HUES48 (cell line): ENCODE measurements around the gene TMPO.

ENCODE experiments used
- H3K27ac ChIP-seq: one replicate; pipeline ENCODE4 v1.7.0; 2013; ENCODE audit warnings: low read depth, low read length, inconsistent platforms
- H3K27me3 ChIP-seq: 2 replicates; pipeline ENCODE4 v1.6.1; 2013; ENCODE audit warnings: mild to moderate bottlenecking, low read length; ENCODE audit not compliant: control insufficient read depth, insufficient read depth
- H3K36me3 ChIP-seq: 2 replicates; pipeline ENCODE4 v1.6.1; 2013; ENCODE audit warnings: low read length; ENCODE audit not compliant: control insufficient read depth, insufficient read depth
- H3K4me1 ChIP-seq: 2 replicates; pipeline ENCODE4 v1.6.1; 2013; ENCODE audit warnings: mild to moderate bottlenecking, low read length; ENCODE audit not compliant: control insufficient read depth, insufficient read depth
- H3K4me3 ChIP-seq: 2 replicates; pipeline ENCODE4 v1.5.1; 2013; ENCODE audit warnings: mild to moderate bottlenecking, low read depth, low read length
- H3K9ac ChIP-seq: 2 replicates; pipeline ENCODE4 v1.6.1; 2013; ENCODE audit warnings: mild to moderate bottlenecking, low read depth, low read length, moderate library complexity
- H3K9me3 ChIP-seq: 2 replicates; pipeline ENCODE4 v1.6.1; 2013; ENCODE audit warnings: low read length; ENCODE audit not compliant: control insufficient read depth, insufficient read depth

The TMPO gene

DNA sequence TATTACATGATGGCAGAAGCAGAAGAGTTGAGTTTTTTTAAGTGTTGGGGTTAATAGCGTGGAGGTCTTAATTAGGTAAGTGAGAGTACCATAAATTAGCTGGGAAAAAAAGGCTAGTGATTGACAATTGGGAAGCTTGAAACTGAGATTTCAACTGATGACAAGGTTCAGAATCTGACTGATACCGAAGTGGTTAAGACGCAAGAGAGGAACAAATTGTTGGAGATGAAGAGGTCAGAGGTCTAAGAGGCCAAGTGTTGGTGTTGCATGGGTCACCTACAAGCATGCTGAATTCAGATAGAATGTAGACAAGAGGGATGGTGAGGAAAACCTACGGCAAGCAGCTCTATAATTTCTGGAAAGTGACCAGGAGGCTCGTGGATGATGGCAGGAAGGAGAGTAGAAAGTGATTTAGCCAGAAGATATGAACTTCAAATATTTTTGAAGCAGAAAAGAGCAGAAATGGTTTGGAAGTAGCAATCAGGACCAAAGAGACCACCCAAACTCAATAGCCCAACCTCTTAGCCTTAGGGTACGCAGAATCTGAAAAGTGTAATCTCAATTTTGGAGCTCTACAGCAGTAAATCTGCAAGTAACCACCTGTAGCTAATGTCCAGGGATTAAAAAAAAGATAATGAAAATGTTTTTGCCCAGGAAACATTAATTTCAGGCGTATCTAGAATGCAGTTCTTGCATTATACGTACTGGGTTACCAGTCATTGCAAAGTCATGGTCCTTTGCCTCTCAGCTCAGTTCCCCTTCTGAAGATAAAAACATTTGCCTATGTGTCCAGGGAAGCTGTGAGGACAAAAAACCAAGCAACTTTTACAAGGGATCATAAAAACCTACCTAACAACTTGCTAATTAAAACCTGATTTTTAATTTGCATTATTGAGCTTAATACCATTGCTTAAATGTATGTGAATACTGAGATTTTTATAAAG is 1.7 kb upstream of the TMPO start:
- Histone ChIP-seq H3K27ac (peak overlapping the region; percentile 100), H3K4me3 (peak overlapping the region; percentile 82), H3K27me3 (no peaks in the 10 kb centered on the region), H3K9ac (peak overlapping the region; percentile 98), H3K36me3 (peaks cover 3% of the 10 kb centered on the region; the same call in 1 of the 2 replicates), H3K4me1 (peaks cover 25% of the 10 kb centered on the region), H3K9me3 (no peaks in the 10 kb centered on the region)

GRCh38 chr12:98514982-98515286 is 456 bp upstream of the TMPO start:
- peak overlapping the region; percentile 82 for H3K4me3 ChIP-seq
- no peaks in the 10 kb centered on the region for H3K9me3 ChIP-seq

DNA sequence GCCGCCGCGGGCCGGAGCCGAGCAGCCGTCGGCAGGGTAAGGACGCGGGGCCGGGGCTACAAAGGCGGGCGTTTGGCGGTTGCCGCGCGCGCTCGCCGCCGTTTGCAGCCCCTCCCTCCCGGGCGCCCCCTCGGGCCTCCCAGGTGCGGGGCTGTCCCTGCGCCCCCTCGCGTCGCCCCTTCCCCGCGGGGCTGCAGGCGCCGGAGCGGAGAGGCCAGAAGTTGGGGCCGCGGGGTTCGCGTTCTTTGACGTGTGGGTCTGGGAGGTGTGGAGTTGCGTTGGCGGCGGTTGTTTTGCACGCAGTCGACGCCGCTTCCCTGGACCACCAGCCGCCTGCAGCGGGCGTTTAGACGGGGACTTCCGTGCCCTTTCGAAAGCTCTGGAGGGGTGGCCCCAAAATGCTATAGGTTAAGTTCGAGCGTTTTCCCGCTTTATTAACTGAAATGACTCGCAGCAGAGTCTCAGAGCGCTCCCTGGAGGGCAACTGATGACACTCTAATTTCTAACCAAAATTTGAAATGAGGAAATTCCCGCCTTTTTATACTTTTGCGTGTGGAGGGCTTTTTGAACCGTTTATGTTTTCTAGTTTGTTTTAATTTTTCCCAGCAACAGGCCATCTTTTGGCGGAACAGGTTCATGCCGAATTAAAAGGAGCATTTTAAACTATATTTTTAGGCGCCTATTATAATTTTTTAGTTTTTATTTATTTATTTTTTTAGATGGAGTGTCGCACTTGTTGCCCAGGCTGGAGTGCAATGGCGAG is 902 bp downstream of the TMPO start:
- H3K9ac ChIP-seq, result peak overlapping the region; percentile 98
- H3K9me3 ChIP-seq, result no peaks in the 10 kb centered on the region
- peak overlapping the region; percentile 100 for H3K27ac ChIP-seq
- H3K27me3 ChIP-seq, result no peaks in the 10 kb centered on the region
- H3K4me1 ChIP-seq, result peaks cover 18% of the 10 kb centered on the region
- H3K36me3 ChIP-seq, result peaks cover 4% of the 10 kb centered on the region; the same call in 1 of the 2 replicates
- H3K4me3 ChIP-seq, result peak overlapping the region; percentile 82

More at GRCh38 chr12:98514982-98515286, 456 bp upstream of the TMPO start:
- Histone ChIP-seq H3K27ac (peak overlapping the region; percentile 100), H3K36me3 (peaks cover 3% of the 10 kb centered on the region; the same call in 1 of the 2 replicates), H3K4me1 (peaks cover 18% of the 10 kb centered on the region), H3K27me3 (no peaks in the 10 kb centered on the region), H3K9ac (peak overlapping the region; percentile 98)

DNA sequence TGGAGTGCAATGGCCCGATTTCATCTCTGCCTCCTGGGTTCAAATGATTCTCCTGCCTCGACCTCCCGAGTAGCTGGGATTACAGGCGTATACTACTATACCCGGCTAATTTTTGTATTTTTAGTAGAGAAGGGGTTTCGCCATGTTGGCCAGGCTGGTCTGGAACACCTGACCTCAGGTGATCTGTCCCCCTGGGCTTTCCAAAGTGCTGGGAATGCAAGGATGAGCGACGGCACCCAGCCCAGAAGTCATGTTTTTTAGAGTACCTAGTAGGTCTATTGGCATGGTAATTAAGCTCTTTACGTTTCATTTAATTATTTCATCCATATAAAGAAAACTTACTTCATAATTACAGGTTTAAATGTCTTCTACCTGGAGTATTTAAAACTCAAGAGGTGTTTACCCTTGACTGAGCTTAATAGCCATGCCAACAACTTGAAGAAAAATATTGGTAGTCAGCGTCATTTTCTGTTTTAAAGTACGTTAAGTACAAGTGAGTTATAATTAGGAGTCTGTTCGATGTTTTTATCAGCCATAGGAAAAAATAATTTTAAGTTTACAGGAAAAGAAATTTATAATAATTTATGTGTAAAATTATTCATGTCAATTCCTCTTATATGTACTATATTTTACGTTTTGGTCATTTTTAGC is 4.0 kb downstream of the TMPO start:
- H3K36me3 ChIP-seq, result peaks cover 20% of the 10 kb centered on the region
- H3K9ac ChIP-seq, result no peak overlapping the region
- no peaks in the 10 kb centered on the region for H3K9me3 ChIP-seq
- no peak overlapping the region for H3K4me3 ChIP-seq
- H3K27ac ChIP-seq, result no peak overlapping the region
- 0 out of 2 replicates have a peak, but pooled peaks cover 1% of the 10 kb centered on the region for H3K4me1 ChIP-seq
- no peaks in the 10 kb centered on the region for H3K27me3 ChIP-seq

GRCh38 chr12:98530068-98530467 is 14.7 kb downstream of the TMPO start:
- H3K36me3 ChIP-seq, result peaks cover 94% of the 10 kb centered on the region
- H3K9ac ChIP-seq, result no peak overlapping the region
- H3K4me1 ChIP-seq, result no peaks in the 10 kb centered on the region
- no peaks in the 10 kb centered on the region for H3K27me3 ChIP-seq
- no peaks in the 10 kb centered on the region for H3K9me3 ChIP-seq
- no peak overlapping the region for H3K27ac ChIP-seq
- H3K4me3 ChIP-seq, result no peak overlapping the region

DNA sequence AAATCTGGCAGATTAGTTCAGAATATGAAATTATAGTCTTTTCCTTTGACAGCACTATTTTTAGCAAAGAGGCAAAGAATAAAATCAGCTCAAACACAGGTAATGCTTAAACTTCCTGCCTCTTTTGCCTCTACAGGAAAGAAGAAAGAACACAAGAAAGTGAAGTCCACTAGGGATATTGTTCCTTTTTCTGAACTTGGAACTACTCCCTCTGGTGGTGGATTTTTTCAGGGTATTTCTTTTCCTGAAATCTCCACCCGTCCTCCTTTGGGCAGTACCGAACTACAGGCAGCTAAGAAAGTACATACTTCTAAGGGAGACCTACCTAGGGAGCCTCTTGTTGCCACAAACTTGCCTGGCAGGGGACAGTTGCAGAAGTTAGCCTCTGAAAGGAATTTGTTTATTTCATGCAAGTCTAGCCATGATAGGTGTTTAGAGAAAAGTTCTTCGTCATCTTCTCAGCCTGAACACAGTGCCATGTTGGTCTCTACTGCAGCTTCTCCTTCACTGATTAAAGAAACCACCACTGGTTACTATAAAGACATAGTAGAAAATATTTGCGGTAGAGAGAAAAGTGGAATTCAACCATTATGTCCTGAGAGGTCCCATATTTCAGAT is 17.4 kb downstream of the TMPO start:
- Histone ChIP-seq H3K9ac (no peak overlapping the region), H3K9me3 (no peaks in the 10 kb centered on the region), H3K4me1 (no peaks in the 10 kb centered on the region), H3K27me3 (no peaks in the 10 kb centered on the region), H3K36me3 (peaks cover 98% of the 10 kb centered on the region), H3K4me3 (no peak overlapping the region), H3K27ac (no peak overlapping the region)

DNA sequence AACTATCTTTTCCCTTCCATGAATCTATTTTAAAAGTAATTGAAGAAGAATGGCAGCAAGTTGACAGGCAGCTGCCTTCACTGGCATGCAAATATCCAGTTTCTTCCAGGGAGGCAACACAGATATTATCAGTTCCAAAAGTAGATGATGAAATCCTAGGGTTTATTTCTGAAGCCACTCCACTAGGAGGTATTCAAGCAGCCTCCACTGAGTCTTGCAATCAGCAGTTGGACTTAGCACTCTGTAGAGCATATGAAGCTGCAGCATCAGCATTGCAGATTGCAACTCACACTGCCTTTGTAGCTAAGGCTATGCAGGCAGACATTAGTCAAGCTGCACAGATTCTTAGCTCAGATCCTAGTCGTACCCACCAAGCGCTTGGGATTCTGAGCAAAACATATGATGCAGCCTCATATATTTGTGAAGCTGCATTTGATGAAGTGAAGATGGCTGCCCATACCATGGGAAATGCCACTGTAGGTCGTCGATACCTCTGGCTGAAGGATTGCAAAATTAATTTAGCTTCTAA is 18.4 kb downstream of the TMPO start:
- Histone ChIP-seq H3K9ac (no peak overlapping the region), H3K9me3 (no peaks in the 10 kb centered on the region), H3K4me3 (no peak overlapping the region), H3K4me1 (no peaks in the 10 kb centered on the region), H3K27ac (no peak overlapping the region), H3K27me3 (no peaks in the 10 kb centered on the region), H3K36me3 (peaks cover 98% of the 10 kb centered on the region)

- Histone ChIP-seq H3K9ac (no peak overlapping the region), H3K9me3 (no peaks in the 10 kb centered on the region), H3K36me3 (peaks cover 95% of the 10 kb centered on the region), H3K4me3 (no peak overlapping the region), H3K27me3 (no peaks in the 10 kb centered on the region), H3K4me1 (no peaks in the 10 kb centered on the region), H3K27ac (no peak overlapping the region)
Observed at GRCh38 chr12:98538031-98538430, 22.6 kb downstream of the TMPO start.

DNA sequence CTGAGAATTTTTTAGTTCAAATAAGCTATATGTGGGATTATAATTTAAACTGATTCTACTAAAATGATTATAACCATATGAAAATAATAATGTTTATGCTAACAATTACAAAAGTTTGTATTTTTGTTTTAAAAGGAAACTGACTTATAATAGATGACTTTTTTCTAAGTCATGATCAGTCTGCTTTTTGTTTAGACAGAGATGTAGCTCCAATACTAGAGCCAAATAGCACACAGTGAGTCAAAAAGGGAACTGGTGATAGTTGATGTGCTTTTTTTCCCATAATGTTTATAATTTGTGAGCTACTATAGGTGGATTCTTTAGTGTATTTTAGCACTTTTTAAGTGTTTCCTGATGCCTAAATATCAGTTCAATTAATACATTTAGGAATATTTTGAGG is 28.3 kb downstream of the TMPO start:
- no peak overlapping the region for H3K27ac ChIP-seq
- peaks cover 93% of the 10 kb centered on the region for H3K36me3 ChIP-seq

DNA sequence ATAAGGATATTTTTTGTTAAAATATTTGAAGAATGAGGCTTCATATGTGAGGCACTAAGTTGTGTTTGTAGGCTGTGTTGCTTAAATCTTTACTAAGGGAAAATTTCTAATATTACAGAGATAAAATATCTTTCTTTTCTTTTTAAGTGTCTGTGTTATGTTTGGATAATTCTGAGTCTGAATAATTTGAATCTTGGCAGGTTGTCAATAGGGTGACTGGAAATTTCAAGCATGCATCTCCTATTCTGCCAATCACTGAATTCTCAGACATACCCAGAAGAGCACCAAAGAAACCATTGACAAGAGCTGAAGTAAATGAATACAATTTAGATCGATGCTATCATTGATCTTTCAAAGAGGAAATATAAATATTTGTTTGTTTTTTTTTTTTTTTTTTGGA is 29.4 kb downstream of the TMPO start:
- Histone ChIP-seq H3K27ac (no peak overlapping the region), H3K27me3 (no peaks in the 10 kb centered on the region), H3K4me3 (no peak overlapping the region), H3K36me3 (peaks cover 97% of the 10 kb centered on the region), H3K9me3 (no peaks in the 10 kb centered on the region), H3K9ac (no peak overlapping the region), H3K4me1 (no peaks in the 10 kb centered on the region)

More for the DNA sequence above, 28.3 kb downstream of the TMPO start:
- no peaks in the 10 kb centered on the region for H3K4me1 ChIP-seq
- H3K9ac ChIP-seq, result no peak overlapping the region
- H3K9me3 ChIP-seq, result no peaks in the 10 kb centered on the region
- H3K27me3 ChIP-seq, result no peaks in the 10 kb centered on the region
- H3K4me3 ChIP-seq, result no peak overlapping the region
